Muscle of leg (tissue), 11 donors: Measurements from ENCODE around the gene UBAC1. TPM values are rescaled to one million over a fixed set of nuclear protein-coding genes. Genes with fewer than 3 reads are reported as not detected.
A peak's percentile ranks its signal among the peaks of the same experiment; 100 is the strongest.

Experiments used
- DNase-seq: peaks from one replicate; pipeline ENCODE4 v3.0.0; 2013
- H3K27ac ChIP-seq: one replicate; pipeline ENCODE4 v1.5.1; 2013; ENCODE audit warnings: mild to moderate bottlenecking, low read length, control low read depth
- H3K27me3 ChIP-seq: one replicate; pipeline ENCODE4 v1.6.1; 2013; ENCODE audit warnings: low read length; ENCODE audit not compliant: control insufficient read depth, insufficient read depth
- H3K36me3 ChIP-seq: one replicate; pipeline ENCODE4 v1.6.1; 2013; ENCODE audit warnings: low read length; ENCODE audit not compliant: control insufficient read depth, insufficient read depth
- H3K4me1 ChIP-seq: one replicate; pipeline ENCODE4 v1.6.1; 2013; ENCODE audit warnings: low read length; ENCODE audit not compliant: control insufficient read depth, insufficient read depth
- H3K4me3 ChIP-seq: one replicate; pipeline ENCODE4 v1.5.1; 2013; ENCODE audit warnings: low read length, control low read depth
- H3K9me3 ChIP-seq: replicated peaks from 2 replicates; pipeline ENCODE4 v1.6.1; 2013; ENCODE audit warnings: low read depth, low read length; ENCODE audit not compliant: control insufficient read depth
- WGBS: methylation state at CpG from one replicate; pipeline ENCODE4 v1.1.5; 2013; ENCODE audit warnings: missing lambda C conversion rate; ENCODE audit not compliant: insufficient coverage; 5-methylcytosine and 5-hydroxymethylcytosine counted together
- polyA plus RNA-seq, 8 donors: library from polyadenylated mRNA; unstranded; fragments of 120-200 nt; gene quantifications; one replicate each; pipeline versions ENCODE4 v1.2.1 to v1.2.3, GENCODE V29; 2013; ENCODE audit warnings: inconsistent platforms in 1 of 8, low replicate concordance in 1 of 8; ENCODE audit not compliant: insufficient read length in 8 of 8, insufficient read depth in 1 of 8
- total RNA-seq: library from RNA; stranded (reverse); fragments of 120-200 nt; gene quantifications from one replicate; pipeline ENCODE4 v1.2.4, GENCODE V29; 2013

The UBAC1 gene
- total and polyA plus RNA-seq, 9 donors: 34.1 to 51.8 (median 40.6) TPM

GRCh38 chr9:135994501-135995192, 33.5 kb upstream of the UBAC1 start:
- no peak overlapping the region for H3K4me3 ChIP-seq
- no peak for DNase-seq
- H3K27me3 ChIP-seq: no peaks in the 10 kb centered on the region
- no peaks in the 10 kb centered on the region for H3K36me3 ChIP-seq
- peaks cover 77% of the 10 kb centered on the region for H3K4me1 ChIP-seq
- H3K27ac ChIP-seq: no peak overlapping the region
- 66% methylated on average over 6 of the region's 20 CpGs for WGBS
- H3K9me3 ChIP-seq: no peaks in the 10 kb centered on the region

- no peak for DNase-seq
- Histone ChIP-seq H3K27ac (peak overlapping the region; percentile 99), H3K4me3 (no peak overlapping the region), H3K9me3 (no peaks in the 10 kb centered on the region), H3K4me1 (peaks cover 78% of the 10 kb centered on the region), H3K27me3 (no peaks in the 10 kb centered on the region), H3K36me3 (no peaks in the 10 kb centered on the region)
- 77% methylated on average over 27 of the region's 27 CpGs for WGBS
Measured at GRCh38 chr9:135993765-135994500, 32.8 kb upstream of the UBAC1 start.

GRCh38 chr9:135993409-135993742, 32.2 kb upstream of the UBAC1 start:
- Histone ChIP-seq H3K36me3 (no peaks in the 10 kb centered on the region), H3K9me3 (no peaks in the 10 kb centered on the region), H3K27ac (peak overlapping the region; percentile 99), H3K27me3 (no peaks in the 10 kb centered on the region), H3K4me1 (peaks cover 76% of the 10 kb centered on the region), H3K4me3 (no peak overlapping the region)
- DNase-seq: no peak
- WGBS: 19% methylated on average over 4 of the region's 13 CpGs

DNA sequence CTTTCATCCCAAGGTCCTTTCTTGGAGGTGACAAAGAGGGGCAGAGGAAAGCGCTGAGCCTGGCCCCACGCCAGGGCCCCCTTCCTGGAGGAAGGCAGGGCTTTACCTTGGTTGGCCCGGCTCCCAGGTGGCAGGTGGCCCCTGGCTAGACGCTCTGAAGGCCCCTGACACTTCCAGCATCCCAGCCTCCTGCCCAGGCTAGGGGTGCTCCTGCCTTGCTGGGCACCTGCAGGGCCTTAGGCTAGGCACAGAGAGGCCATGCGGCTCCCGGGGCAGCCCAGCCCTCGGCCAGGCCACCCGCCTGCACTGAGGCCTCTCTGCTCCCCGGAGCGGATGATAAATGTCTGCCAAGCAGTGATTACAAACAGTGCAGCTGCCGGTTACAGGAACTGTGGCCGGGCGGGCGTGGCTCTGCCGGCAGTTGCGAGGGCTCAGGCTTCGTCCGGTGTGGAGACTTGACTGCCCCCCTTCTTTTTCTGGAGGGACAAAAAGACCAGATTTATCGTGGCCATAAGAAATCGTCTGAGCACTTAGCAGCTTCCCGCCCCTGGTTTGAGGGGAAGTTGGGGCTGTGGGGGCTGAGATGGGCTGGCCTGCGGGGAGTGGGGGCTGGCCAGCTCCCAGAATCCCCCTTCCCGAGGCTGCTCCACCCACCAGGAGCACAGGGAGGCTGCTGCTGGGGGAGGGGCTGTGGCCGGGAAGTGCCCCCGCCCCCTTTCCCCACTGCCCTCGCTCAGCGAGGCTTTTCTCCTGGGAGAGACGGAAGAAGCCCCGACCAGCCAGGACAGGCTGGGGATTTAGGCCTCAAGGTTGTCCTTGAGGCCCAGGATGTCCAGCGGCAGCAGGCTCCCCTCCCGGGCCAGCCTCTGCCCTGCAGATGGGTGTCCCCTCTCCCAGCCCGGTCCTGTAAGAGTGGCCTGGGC, 31.6 kb upstream of the UBAC1 start:
- H3K4me3 ChIP-seq: peak overlapping the region; percentile 30

DNA sequence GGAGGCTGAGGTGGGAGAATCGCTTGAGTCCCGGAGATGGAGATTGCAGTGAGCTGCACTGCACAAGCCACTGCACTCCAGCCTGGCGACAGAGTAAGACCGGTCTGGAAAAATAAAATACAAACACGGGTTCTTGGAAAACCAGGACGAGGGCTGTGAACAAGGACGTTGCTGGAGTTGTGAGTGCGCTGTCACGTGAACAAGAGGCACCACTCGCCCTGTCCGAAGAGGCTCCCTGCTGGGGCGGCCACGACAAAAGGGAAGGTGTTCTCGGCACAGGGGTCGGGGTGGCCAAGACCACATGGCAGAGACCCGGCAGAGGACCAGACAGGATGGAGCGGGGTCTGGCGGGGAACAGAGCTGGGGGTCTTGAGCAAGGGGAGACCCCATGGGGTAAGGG, 30.6 kb upstream of the UBAC1 start:
- Histone ChIP-seq H3K4me3 (no peak overlapping the region), H3K27ac (peak overlapping the region; percentile 99), H3K9me3 (no peaks in the 10 kb centered on the region), H3K4me1 (peaks cover 60% of the 10 kb centered on the region), H3K36me3 (no peaks in the 10 kb centered on the region), H3K27me3 (no peaks in the 10 kb centered on the region)
- DNase-seq: no peak
- 65% methylated on average over 15 of the region's 18 CpGs for WGBS

More for the DNA sequence above, 31.6 kb upstream of the UBAC1 start:
- peak overlapping the region; percentile 99 for H3K27ac ChIP-seq
- H3K4me1 ChIP-seq: peaks cover 70% of the 10 kb centered on the region
- no peaks in the 10 kb centered on the region for H3K9me3 ChIP-seq
- no peaks in the 10 kb centered on the region for H3K36me3 ChIP-seq
- H3K27me3 ChIP-seq: no peaks in the 10 kb centered on the region
- WGBS: 3% methylated on average over 26 of the region's 32 CpGs
- peak; percentile 97 for DNase-seq

DNA sequence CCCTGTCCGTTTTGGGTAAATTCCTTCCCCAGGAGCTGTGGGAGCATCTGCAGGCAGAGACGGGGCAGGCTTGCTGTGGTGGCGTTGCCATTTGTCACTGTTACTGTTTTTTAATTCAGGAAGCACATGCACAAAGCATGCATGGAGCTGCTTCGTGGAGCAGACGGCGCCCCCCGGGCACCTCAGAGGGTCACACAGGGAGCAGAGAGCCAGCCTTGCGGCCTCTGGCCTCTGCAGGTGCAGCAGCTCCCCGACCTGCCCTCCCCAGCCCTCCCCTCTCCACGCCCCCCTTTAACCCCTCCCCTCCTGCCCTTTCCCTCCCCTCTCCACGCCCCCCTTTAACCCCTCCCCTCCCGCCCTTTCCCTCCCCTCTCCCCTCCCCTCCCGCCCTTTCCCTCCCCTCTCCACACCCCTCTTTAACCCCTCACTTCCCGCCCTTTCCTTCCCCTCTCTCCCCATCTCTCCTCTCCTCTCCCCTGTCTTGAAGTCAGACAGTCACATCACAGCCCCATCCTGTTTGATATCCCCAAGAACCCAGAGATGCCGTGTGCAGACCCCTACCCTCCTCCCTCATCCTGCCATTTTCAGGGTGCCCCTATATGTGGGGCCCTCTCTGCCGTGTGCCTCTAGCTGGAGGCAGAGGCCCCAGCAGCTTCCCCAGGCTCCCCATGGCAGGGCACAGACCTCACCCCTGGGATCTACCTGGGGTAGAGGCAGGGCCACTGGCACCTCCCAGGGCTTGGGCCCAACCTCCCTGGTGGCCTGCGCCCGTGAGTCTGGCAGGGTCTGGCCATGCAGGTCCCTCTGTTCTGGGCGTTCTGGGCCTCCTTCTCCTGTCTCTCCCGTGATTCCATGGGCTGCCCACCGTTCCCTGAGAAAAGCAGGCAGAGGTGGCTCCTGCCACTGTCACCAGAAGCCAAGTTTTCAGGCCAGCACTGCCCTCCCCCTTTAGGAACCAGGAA, 29.6 kb upstream of the UBAC1 start:
- Histone ChIP-seq H3K27me3 (no peaks in the 10 kb centered on the region), H3K27ac (peak overlapping the region; percentile 37), H3K36me3 (no peaks in the 10 kb centered on the region), H3K4me1 (peaks cover 55% of the 10 kb centered on the region), H3K4me3 (no peak overlapping the region), H3K9me3 (no peaks in the 10 kb centered on the region)
- peak; percentile 74 for DNase-seq
- 30% methylated on average over 12 of the region's 21 CpGs for WGBS

DNA sequence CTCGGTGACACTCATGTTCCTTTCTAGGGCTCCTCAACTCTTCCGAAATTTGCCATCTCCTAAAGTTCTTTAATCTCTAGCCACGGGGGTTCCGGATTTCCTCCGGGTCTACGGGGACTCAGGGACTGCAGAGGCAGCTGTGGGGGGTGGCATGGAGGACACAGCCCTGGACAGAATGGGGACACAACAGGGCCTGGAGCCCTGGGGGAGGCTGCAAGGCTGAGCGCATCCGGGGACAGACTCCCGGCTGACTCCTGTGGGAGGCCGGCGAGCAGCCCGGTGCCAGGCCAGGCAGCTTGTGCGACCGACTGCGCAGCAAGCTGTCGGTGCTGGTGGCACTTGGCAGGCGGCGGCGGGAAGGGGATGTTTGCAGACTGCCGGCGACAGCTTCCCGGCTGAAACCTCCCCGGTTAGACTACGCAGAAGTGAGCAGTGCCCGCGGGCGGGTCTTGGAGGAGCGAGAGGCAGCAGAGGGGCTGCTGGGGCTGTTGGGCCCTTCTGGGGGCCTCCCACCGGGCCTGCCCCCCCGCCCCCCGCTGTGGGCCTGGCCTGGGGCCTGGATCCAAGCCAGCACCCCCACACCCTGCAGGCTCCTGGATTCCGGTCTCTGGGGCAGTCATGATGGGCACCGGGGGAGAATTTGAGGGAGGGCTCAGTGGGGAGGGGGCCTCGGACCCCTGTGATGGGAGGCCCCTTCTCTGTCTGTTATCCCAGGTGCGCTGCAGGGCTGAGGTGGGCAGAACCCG, 28.7 kb upstream of the UBAC1 start:
- no peak for DNase-seq
- peaks cover 5% of the 10 kb centered on the region for H3K27me3 ChIP-seq
- H3K36me3 ChIP-seq: no peaks in the 10 kb centered on the region
- H3K27ac ChIP-seq: peak overlapping the region; percentile 13
- 38% methylated on average over 27 of the region's 36 CpGs for WGBS
- H3K4me3 ChIP-seq: no peak overlapping the region
- no peaks in the 10 kb centered on the region for H3K9me3 ChIP-seq
- peaks cover 60% of the 10 kb centered on the region for H3K4me1 ChIP-seq

- no peak overlapping the region for H3K4me3 ChIP-seq
- H3K36me3 ChIP-seq: no peaks in the 10 kb centered on the region
- H3K27ac ChIP-seq: no peak overlapping the region
- no peak for DNase-seq
- WGBS: 64% methylated on average over 6 of the region's 8 CpGs
- H3K9me3 ChIP-seq: no peaks in the 10 kb centered on the region
- H3K4me1 ChIP-seq: peaks cover 63% of the 10 kb centered on the region
- H3K27me3 ChIP-seq: peaks cover 13% of the 10 kb centered on the region
Measured at GRCh38 chr9:135989157-135989556, 28.0 kb upstream of the UBAC1 start.

DNA sequence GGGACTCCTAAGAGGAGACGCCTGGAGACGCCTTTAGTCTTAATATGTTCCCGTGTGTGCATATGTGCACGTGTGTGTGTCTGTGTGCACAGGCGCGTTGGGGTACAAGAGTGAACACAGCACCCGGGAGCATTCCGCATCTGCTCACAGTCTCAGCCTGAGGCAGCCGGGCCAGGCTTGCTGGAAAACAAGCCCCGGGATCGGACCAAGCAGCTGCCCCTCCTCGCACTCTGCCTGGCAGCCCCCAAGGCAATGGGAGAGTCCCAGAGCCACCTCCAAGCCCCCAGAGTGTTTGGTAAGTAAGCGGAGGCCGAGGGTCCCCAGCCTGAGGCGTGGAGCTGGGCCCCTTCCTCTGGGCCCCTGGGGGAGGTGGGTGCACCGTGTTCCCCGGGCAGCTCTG, 27.3 kb upstream of the UBAC1 start:
- 73% methylated on average over 14 of the region's 17 CpGs for WGBS
- DNase-seq: no peak
- Histone ChIP-seq H3K36me3 (no peaks in the 10 kb centered on the region), H3K4me1 (peaks cover 59% of the 10 kb centered on the region), H3K9me3 (no peaks in the 10 kb centered on the region), H3K4me3 (no peak overlapping the region), H3K27ac (no peak overlapping the region), H3K27me3 (peaks cover 18% of the 10 kb centered on the region)
